SKM-1 treated with dmso at 0.1 percent for 144 hours (cell line): Measurements from ENCODE around the gene SLC25A11.
A peak's percentile ranks its signal among the peaks of the same experiment; 100 is the strongest.

Source experiments
- DNase-seq: peaks from one replicate; lab custom pipeline; 2025; ENCODE audit not compliant: unreplicated experiment; lab: John Stamatoyannopoulos, UW

The SLC25A11 gene

GRCh38 chr17:4966844-4967538 lies 27.1 kb upstream of the SLC25A11 start:
- peak; percentile 93 for DNase-seq

- no peak for DNase-seq
Observed at GRCh38 chr17:4965311-4965986, 25.6 kb upstream of the SLC25A11 start.

DNA sequence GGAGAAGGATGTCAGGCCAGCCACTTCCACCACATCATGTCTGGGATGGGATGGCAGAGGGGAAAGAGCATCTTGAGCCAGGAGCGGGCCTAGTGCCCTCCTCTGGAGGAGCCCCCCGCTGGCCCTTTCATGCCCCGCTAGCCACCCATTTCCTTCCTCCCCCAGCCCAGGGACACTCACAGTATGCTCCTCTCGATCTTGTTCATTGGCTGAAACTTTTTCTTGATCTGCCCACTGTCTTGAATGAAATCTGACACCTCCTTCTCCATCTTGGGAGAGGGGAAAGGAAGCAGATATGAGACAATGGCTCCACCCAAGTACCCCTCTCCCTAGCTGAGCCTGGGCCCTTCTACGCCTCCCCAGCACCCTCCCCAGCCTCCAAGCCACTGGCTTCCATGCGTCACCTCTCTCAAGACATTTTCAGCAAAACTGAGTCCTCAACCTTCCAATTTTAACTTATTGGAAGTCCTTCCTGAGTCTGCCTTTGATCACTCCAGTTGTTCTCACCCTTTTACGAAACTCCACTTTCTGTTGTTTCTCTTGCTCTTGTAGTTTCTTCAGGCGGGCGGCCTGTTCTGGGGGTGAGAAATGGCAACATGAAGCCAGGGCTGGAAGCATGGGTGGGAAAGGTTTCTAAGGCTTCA lies 20.6 kb upstream of the SLC25A11 start:
- no peak for DNase-seq

- no peak for DNase-seq
Observed at GRCh38 chr17:4959261-4959965, 19.6 kb upstream of the SLC25A11 start.

DNA sequence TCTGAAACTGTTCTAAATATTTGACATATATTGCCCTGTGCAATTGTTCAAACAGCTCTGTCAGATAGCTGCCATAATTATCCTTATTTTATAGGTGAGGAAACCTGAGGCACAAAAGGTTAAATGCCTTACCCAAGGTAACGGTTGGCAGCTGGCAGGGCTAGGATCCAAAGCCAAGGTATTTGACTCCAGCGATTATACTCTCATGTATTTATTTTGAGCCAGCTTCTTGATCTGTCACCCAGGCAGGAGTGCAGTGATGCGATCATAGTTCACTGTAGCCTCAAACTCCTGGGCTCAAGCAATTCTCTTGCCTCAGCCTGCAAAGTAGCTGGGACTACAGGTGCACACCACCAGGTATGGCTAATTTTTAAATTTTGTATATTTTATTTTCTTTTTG lies 18.3 kb upstream of the SLC25A11 start:
- no peak for DNase-seq

DNA sequence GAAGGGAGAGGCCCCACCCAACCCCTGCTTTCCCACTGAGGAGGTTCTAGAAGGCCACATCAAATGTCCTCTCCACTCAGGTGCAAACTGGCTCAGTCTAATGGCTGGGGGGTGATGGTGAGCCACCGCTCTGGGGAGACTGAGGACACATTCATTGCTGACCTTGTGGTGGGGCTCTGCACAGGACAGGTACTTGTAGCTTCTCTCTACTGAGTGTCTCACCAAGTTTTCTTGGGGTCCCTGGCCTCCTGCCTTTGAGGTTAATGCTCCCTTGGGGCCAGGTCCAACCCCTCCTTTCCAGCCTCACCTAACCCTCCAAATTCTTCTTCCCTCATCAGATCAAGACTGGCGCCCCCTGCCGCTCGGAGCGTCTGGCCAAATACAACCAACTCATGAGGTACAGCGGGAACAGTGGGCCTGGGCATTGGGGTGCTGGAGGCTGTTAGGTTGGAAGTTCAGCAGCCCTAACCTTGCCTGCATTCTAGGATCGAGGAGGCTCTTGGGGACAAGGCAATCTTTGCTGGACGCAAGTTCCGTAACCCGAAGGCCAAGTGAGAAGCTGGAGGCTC lies 16.7 kb upstream of the SLC25A11 start:
- no peak for DNase-seq

DNA sequence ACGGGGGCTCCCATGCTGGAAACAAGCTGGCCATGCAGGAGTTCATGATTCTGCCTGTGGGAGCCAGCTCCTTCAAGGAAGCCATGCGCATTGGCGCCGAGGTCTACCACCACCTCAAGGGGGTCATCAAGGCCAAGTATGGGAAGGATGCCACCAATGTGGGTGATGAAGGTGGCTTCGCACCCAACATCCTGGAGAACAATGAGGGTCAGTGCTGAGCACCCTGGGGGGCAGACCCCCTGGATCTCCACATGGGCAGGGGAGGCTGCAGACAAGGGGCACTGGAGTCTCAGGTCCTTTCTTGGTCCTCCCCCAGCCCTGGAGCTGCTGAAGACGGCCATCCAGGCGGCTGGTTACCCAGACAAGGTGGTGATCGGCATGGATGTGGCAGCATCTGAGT lies 15.2 kb upstream of the SLC25A11 start:
- no peak for DNase-seq

DNA sequence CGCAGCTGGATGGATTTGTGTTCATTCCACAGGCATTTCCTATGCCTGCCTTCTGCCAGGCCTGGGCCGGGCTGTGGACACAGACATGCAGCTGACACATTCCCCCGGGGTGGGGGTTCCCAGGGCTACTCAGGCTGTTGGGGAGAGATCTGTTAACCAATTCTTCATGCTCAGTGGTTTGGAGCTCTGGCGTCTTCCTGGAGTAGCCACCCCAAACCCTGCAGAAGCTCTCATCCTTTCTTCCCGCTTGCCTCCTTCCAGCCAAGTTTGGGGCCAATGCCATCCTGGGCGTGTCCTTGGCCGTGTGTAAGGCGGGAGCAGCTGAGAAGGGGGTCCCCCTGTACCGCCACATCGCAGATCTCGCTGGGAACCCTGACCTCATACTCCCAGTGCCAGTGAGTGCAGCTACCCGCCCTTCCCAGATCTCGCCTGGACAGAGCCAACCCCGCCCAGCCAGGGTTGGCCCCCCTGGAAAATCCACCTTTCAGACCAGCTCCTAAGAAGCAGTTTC lies 13.7 kb upstream of the SLC25A11 start:
- no peak for DNase-seq

GRCh38 chr17:4951486-4951885 lies 11.6 kb upstream of the SLC25A11 start:
- DNase-seq, result no peak

GRCh38 chr17:4950746-4951204 lies 10.9 kb upstream of the SLC25A11 start, which contains the start of gene ENO3:
Gene ENO3 (plus strand): TSS chr17:4951119. CDS start chr17:4951830, 711 bp downstream.
- DNase-seq, result no peak

DNA sequence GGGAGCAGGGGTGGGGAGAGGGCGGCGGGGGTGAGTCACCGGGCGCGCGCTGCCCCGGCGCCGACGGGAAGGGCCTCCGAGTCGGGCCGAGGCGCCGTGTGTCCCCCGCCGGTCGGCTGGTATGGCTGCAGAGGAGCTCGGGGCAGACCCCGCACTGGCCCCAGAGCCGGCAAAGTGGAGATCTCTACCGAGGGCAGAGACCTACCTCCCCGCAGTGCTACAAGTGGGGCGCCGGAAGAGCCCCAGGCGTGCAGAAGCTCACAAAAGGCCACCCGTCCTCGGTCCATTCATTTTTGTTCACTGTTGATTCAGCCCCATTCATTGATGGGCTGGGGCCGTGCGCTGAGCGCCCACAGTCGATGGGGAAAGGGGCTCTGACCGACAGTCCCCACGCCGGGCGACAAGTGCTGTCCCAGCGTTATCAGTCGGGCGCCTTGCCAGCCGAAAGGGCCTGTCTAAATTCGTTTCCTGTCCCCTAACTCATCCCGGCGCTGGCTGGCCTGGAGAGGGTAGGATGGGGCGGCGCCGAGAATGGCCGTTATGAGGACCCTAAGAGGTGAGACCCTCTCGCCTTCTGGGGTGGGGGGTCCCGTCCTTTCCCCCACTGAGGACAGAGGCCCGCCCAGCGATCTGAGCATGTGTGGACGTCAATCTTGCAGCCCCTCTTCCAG lies 10.4 kb upstream of the SLC25A11 start:
- no peak for DNase-seq

DNA sequence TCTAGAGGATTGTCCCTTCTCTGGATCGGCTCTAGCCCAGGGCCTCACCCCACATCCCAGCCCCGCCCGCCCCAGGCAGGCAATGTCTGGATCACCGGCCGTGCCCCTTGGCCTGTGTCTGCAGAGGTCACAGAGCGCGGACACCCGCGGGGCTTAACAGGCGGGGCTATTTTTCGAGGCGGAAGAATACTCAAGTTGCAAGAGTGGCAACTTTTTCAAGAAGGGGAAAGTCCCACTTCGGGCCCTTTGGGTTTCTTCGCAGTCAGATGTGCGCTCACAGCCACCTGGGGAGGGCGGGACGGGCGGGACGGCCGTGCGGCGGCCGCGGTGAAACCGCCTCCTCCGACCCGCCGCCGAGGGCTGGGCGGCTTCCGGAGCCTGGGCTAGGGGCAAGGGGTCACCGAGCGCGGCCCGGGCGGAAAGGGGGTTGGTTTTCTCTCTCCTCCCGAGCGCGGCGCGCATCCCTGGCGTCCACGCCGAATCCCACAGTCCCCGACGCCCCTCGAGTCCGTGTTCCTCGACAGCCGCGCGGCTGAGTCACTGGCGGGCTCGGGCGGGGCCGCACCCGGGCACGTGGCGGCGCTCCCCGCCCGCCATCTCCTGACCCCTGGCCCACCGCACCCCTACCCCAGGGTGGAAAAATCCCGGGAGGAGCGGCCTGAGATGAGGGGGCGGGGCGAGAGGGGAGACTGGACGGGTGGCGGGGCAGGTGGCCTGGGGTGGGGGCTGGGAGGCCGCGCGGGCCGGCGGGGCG lies 9.7 kb upstream of the SLC25A11 start:
- no peak for DNase-seq

DNA sequence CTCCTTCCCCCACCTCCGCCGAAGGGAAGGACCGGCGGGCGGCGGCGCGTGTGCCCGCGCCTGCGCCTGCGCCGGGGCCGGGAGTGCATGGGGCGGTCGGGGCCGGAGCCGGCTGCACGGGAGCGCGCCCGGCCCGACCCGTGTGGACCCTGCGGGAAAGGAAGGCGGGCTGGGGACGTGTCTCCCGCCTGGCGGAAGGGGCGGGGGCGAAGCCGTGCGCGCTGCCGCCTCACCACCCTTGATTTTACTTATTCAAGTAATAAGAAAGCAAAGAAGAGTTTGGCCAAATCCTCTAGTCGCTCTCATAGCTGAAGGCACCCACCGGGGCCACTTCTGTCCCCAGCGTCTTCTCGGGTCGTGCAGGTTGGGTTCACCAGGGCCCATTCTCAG lies 9.1 kb upstream of the SLC25A11 start:
- no peak for DNase-seq

DNA sequence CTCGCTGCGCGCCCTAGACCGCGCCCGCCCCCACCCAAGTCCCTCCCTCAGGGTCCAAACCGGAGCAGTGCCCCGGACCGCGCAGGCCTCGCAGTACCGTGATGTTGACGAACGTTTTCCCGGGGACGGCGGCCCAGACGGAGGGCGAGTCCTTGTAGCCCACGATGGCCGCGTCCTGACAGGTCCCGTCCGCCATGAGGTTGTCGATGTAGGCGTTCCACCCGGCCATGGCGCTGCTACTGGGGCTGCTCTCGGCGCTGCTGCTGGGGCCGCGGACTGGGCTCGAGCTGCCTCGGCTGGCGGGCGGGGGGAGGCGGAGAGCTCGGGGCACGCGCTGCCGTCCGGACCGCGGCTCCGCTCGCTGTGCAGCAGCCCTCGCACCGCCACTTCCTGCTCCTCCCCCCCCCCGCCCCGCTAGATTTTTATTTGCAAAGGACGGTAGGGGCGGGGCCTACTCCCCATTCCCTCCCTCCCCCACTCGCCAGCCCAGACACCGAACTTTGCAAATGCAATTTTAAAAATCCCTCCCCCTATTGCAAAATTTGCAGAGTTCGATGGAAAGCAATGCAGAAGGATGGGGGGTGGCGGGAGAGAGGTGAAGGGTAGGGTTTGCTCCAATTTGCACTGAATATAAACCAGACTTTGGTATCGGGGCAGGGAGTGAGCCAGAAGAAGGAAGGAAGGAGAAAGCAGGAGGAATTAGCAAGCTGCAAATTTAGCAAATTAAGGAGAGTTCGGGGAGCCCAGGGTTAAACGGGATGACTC lies 8.5 kb upstream of the SLC25A11 start, which contains the start of gene PFN1:
TSS of gene PFN1 (minus strand) at position 365 of the 765 bp plus-strand sequence. CDS start at position 229, 136 bp downstream.
- peak; percentile 63 for DNase-seq

- no peak for DNase-seq
Observed at GRCh38 chr17:4947411-4948165, 7.7 kb upstream of the SLC25A11 start.

DNA sequence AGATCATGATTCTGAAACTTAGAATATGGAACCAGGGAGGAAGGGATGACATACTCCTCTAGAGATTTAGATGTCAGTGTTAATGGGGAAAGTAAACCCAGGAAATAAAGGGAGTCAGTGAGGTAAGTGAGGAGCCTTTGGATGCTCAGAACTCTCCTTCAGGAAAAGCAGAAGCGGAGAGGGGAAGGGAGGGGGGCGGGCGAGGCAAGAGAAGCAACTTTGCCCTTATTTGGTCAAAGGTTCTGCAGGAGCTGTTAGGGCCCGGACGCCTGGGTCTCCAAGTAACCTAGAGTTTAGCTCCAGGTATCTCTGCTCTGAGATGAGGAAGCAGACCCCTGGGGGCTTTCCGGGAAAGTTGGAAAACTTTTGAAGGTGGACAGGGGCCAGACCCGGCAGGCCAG lies 7.2 kb upstream of the SLC25A11 start:
- DNase-seq, result no peak

- no peak for DNase-seq
Observed at GRCh38 chr17:4946312-4946976, 6.6 kb upstream of the SLC25A11 start.

DNA sequence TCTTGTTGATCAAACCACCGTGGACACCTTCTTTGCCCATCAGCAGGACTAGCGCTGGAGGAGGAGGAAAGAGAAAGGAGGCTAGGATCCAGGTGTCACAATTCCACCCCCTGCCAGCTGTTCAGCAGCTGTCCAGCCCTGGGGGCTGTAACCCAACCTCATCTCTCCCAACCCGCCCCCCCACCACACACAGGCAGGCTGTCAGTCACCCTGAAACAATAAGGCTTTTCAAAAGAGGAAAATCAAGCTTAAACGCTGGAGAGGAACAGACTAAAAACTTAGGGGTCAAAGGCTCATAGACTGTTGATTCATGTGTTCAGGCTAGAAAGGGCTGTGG lies 6.1 kb upstream of the SLC25A11 start:
- no peak for DNase-seq
